Naive thymus-derived CD4-positive, alpha-beta T cell (primary cell): ENCODE results near the gene SLC38A2. TPM values are rescaled to one million over a fixed set of nuclear protein-coding genes. Genes with fewer than 3 reads are reported as not detected.

Experiments
- ATAC-seq: fragments of 150-1000 bp; cut with Tn5 transposase; 2 replicates; pipeline ENCODE4 v1.10.0; 2021; ENCODE audit warnings: mild to moderate bottlenecking, moderate library complexity
- CTCF ChIA-PET: fragments of 350-600 bp; sonication (Branson Sonifier 250); formaldehyde crosslinking; loops from one replicate; lab custom pipeline; 2021; ENCODE audit warnings: antibody characterized with exemption; lab: Charles Lee
- POLR2A ChIA-PET: fragments of 350-600 bp; sonication (Branson Sonifier 250); formaldehyde crosslinking; loops from one replicate; lab custom pipeline; 2021; ENCODE audit warnings: antibody characterized with exemption, inconsistent platforms; lab: Charles Lee
- DNase-seq, 9 donors: peaks; one replicate each; pipeline versions ENCODE4 v3.0.0 to v3.0.0-alpha.2; 2020 to 2022; ENCODE audit warnings: mixed read lengths in 1 of 9
- H3K27ac ChIP-seq: one replicate; pipeline ENCODE4 v1.7.0; 2013; ENCODE audit warnings: mild to moderate bottlenecking, low read depth, low read length, moderate library complexity
- H3K27me3 ChIP-seq, 2 donors: one replicate each; pipeline ENCODE4 v1.7.0; 2013; ENCODE audit warnings: low read length in 2 of 2, mild to moderate bottlenecking in 2 of 2, moderate library complexity in 2 of 2; ENCODE audit not compliant: control insufficient read depth in 2 of 2, insufficient read depth in 2 of 2
- H3K36me3 ChIP-seq, 3 experiments: 1 replicate in 2 of 3; 2 replicates in 1 of 3; pipeline ENCODE4 v1.7.0; 2013; ENCODE audit warnings: low read length in 3 of 3, mild to moderate bottlenecking in 3 of 3, moderate library complexity in 1 of 3; ENCODE audit not compliant: insufficient read depth in 3 of 3, control insufficient read depth in 2 of 3
- H3K4me1 ChIP-seq, 2 donors: one replicate each; pipeline ENCODE4 v1.7.0; 2013; ENCODE audit warnings: low read length in 2 of 2, mild to moderate bottlenecking in 2 of 2, moderate library complexity in 1 of 2; ENCODE audit not compliant: control insufficient read depth in 2 of 2, insufficient read depth in 2 of 2
- H3K4me3 ChIP-seq: 2 replicates; pipeline ENCODE4 v1.7.0; 2013; ENCODE audit warnings: mild to moderate bottlenecking, low read length
- H3K9me3 ChIP-seq, 3 experiments: 1 replicate in 2 of 3; 2 replicates in 1 of 3; pipeline ENCODE4 v1.7.0; 2013; ENCODE audit warnings: low read length in 3 of 3; ENCODE audit not compliant: control insufficient read depth in 2 of 3
- H3K27ac Mint-ChIP-seq, 9 donors: one replicate each; pipeline ENCODE4 v1.8.0; 2020 to 2022; ENCODE audit warnings: mixed read lengths in 9 of 9, mild to moderate bottlenecking in 8 of 9, moderate library complexity in 5 of 9, inconsistent platforms in 2 of 9
- H3K27me3 Mint-ChIP-seq, 5 donors: one replicate each; pipeline ENCODE4 v1.8.0; 2021 to 2022; ENCODE audit warnings: mixed read lengths in 5 of 5, mild to moderate bottlenecking in 1 of 5
- H3K36me3 Mint-ChIP-seq, 5 donors: one replicate each; pipeline ENCODE4 v1.8.0; 2020 to 2022; ENCODE audit warnings: mixed read lengths in 5 of 5, mild to moderate bottlenecking in 3 of 5, inconsistent platforms in 1 of 5
- H3K4me1 Mint-ChIP-seq, 7 donors: one replicate each; pipeline ENCODE4 v1.8.0; 2020 to 2022; ENCODE audit warnings: mixed read lengths in 7 of 7, mild to moderate bottlenecking in 3 of 7, inconsistent platforms in 1 of 7
- H3K4me3 Mint-ChIP-seq, 10 donors: one replicate each; pipeline ENCODE4 v1.8.0; 2020 to 2022; ENCODE audit warnings: mild to moderate bottlenecking in 10 of 10, mixed read lengths in 10 of 10, moderate library complexity in 6 of 10, inconsistent platforms in 2 of 10
- H3K9me3 Mint-ChIP-seq, 11 donors: one replicate each; pipeline ENCODE4 v1.8.0; 2020 to 2022; ENCODE audit warnings: mixed read lengths in 11 of 11, mild to moderate bottlenecking in 4 of 11, inconsistent platforms in 1 of 11, moderate library complexity in 1 of 11
- intact Hi-C, 2 donors: fragments of 100-400 bp; cut with micrococcal nuclease; formaldehyde crosslinking; loops; one replicate each; pipeline ENCODE4 v1.15.1; 2023
- polyA plus RNA-seq, 2 donors: library from polyadenylated mRNA; unstranded; fragments of 300-500 nt; fragmentation: Illumina TruSeq; gene quantifications; one replicate each; pipeline ENCODE4 v1.2.3, GENCODE V29; 2021
- total RNA-seq, 6 experiments: library from RNA in 5 of 6; stranded (reverse) in 5 of 6; gene quantifications; 1 replicate in 5 of 6; 2 replicates in 1 of 6; pipeline ENCODE4 v1.2.3 and lab custom pipeline; 2021 to 2026

The SLC38A2 gene
- total and polyA plus RNA-seq, 7 experiments from 2014 or later = 61.5 to 269 (median 172) TPM

GRCh38 chr12:46404733-46405132 is 32.2 kb upstream of the SLC38A2 start:
- no peak overlapping the region for H3K27ac ChIP-seq
- Mint-ChIP-seq H3K4me3 (no peak overlapping the region), H3K4me1 (peaks cover 20 to 70% (median 49%) of the 10 kb centered on the region in 7 donors), H3K36me3 (peaks cover 0 to 36% (median 8%) of the 10 kb centered on the region in 5 donors), H3K27me3 (no peaks in the 10 kb centered on the region), H3K9me3 (peaks cover 0 to 11% (median 3%) of the 10 kb centered on the region in 11 donors), H3K27ac (no peak overlapping the region)
- ChIA-PET POLR2A (interaction anchor here (0.5 to 1.1 kb wide), 2 partner anchors 79 to 185 kb away, joined by 3 to 4 read pairs; no protein-coding TSS in a partner anchor), CTCF (no interaction called here)
- DNase-seq (no peak), ATAC-seq (no peak)
- H3K4me3 ChIP-seq = no peak overlapping the region
- no peaks in the 10 kb centered on the region for H3K9me3 ChIP-seq
- intact Hi-C loops = loop anchor here in 1 of 2 donors (5.0 kb wide), 1 partner anchor 53 kb away; no protein-coding TSS in a partner anchor
- peaks cover 0 to 11% of the 10 kb centered on the region in 2 donors for H3K4me1 ChIP-seq
- no peaks in the 10 kb centered on the region for H3K27me3 ChIP-seq
- no peaks in the 10 kb centered on the region for H3K36me3 ChIP-seq

GRCh38 chr12:46404225-46404631 is 31.7 kb upstream of the SLC38A2 start:
- ChIA-PET POLR2A (interaction anchor here (1.1 kb wide), 1 partner anchor 185 kb away, joined by 4 read pairs; no protein-coding TSS in a partner anchor), CTCF (no interaction called here)
- Histone ChIP-seq H3K27me3 (no peaks in the 10 kb centered on the region), H3K27ac (no peak overlapping the region), H3K9me3 (no peaks in the 10 kb centered on the region), H3K36me3 (no peaks in the 10 kb centered on the region), H3K4me1 (peaks cover 0 to 11% of the 10 kb centered on the region in 2 donors), H3K4me3 (no peak overlapping the region)
- peak overlapping the region in 1 of 9 donors; percentile 40 for H3K27ac Mint-ChIP-seq
- peak overlapping the region in 1 of 10 donors; percentile 7 for H3K4me3 Mint-ChIP-seq
- H3K36me3 Mint-ChIP-seq = peaks cover 0 to 39% (median 8%) of the 10 kb centered on the region in 5 donors
- ATAC-seq (no peak), DNase-seq (no peak)
- no peaks in the 10 kb centered on the region for H3K27me3 Mint-ChIP-seq
- peaks cover 23 to 75% (median 54%) of the 10 kb centered on the region in 7 donors for H3K4me1 Mint-ChIP-seq
- peaks cover 0 to 15% (median 8%) of the 10 kb centered on the region in 11 donors for H3K9me3 Mint-ChIP-seq
- intact Hi-C loops = loop anchor here in 1 of 2 donors (5.0 kb wide), 1 partner anchor 53 kb away; no protein-coding TSS in a partner anchor

GRCh38 chr12:46403719-46404070 is 31.1 kb upstream of the SLC38A2 start:
- H3K4me3 Mint-ChIP-seq = peak overlapping the region in 1 of 10 donors; percentile 7
- peak overlapping the region in 1 of 9 donors; percentile 34 for H3K27ac Mint-ChIP-seq
- Histone ChIP-seq H3K27me3 (no peaks in the 10 kb centered on the region), H3K4me1 (peaks cover 0 to 11% of the 10 kb centered on the region in 2 donors), H3K4me3 (no peak overlapping the region), H3K9me3 (no peaks in the 10 kb centered on the region), H3K27ac (no peak overlapping the region), H3K36me3 (no peaks in the 10 kb centered on the region)
- ATAC-seq (no peak), DNase-seq (no peak)
- POLR2A ChIA-PET = interaction anchor here (1.1 kb wide), 1 partner anchor 184 kb away, joined by 4 read pairs; no protein-coding TSS in a partner anchor
- H3K36me3 Mint-ChIP-seq = peaks cover 0 to 43% (median 6%) of the 10 kb centered on the region in 5 donors
- no peaks in the 10 kb centered on the region for H3K27me3 Mint-ChIP-seq
- intact Hi-C loops = loop anchor here in 1 of 2 donors (5.0 kb wide), 1 partner anchor 54 kb away; no protein-coding TSS in a partner anchor
- H3K9me3 Mint-ChIP-seq = peaks cover 0 to 16% (median 8%) of the 10 kb centered on the region in 11 donors
- CTCF ChIA-PET = interaction anchor here (1.3 kb wide), 1 partner anchor 13 kb away, joined by 7 read pairs; no protein-coding TSS in a partner anchor
- peaks cover 27 to 80% (median 59%) of the 10 kb centered on the region in 7 donors for H3K4me1 Mint-ChIP-seq

- Mint-ChIP-seq H3K4me1 (peaks cover 28 to 84% (median 65%) of the 10 kb centered on the region in 7 donors), H3K27me3 (no peaks in the 10 kb centered on the region), H3K4me3 (peak overlapping the region in 3 of 10 donors; percentile 1 to 20 (median 10)), H3K36me3 (peaks cover 0 to 48% (median 6%) of the 10 kb centered on the region in 5 donors), H3K27ac (peak overlapping the region in 3 of 9 donors; percentile 3 to 10 (median 5)), H3K9me3 (peaks cover 0 to 21% (median 8%) of the 10 kb centered on the region in 11 donors)
- no peak for DNase-seq
- ChIA-PET POLR2A (no interaction called here), CTCF (interaction anchor here (1.3 kb wide), 1 partner anchor 13 kb away, joined by 7 read pairs; no protein-coding TSS in a partner anchor)
- ATAC-seq = no peak
- Histone ChIP-seq H3K27me3 (no peaks in the 10 kb centered on the region), H3K27ac (no peak overlapping the region), H3K4me1 (peaks cover 0 to 11% of the 10 kb centered on the region in 2 donors), H3K4me3 (no peak overlapping the region), H3K9me3 (no peaks in the 10 kb centered on the region), H3K36me3 (no peaks in the 10 kb centered on the region)
- intact Hi-C loops = loop anchor here in 1 of 2 donors (5.0 kb wide), 1 partner anchor 54 kb away; no protein-coding TSS in a partner anchor
Observed at GRCh38 chr12:46402941-46403718, 30.6 kb upstream of the SLC38A2 start.

- no peaks in the 10 kb centered on the region for H3K36me3 ChIP-seq
- DNase-seq (no peak), ATAC-seq (no peak)
- no peaks in the 10 kb centered on the region for H3K9me3 ChIP-seq
- ChIA-PET POLR2A (no interaction called here), CTCF (interaction anchor here (1.3 kb wide), 1 partner anchor 12 kb away, joined by 7 read pairs; no protein-coding TSS in a partner anchor)
- H3K27me3 ChIP-seq = no peaks in the 10 kb centered on the region
- no peak overlapping the region for H3K27ac ChIP-seq
- H3K9me3 Mint-ChIP-seq = peaks cover 0 to 21% (median 9%) of the 10 kb centered on the region in 11 donors
- peaks cover 28 to 78% (median 67%) of the 10 kb centered on the region in 7 donors for H3K4me1 Mint-ChIP-seq
- intact Hi-C loops = loop anchor here in 1 of 2 donors (5.0 kb wide), 1 partner anchor 55 kb away; no protein-coding TSS in a partner anchor
- peaks cover 0 to 11% of the 10 kb centered on the region in 2 donors for H3K4me1 ChIP-seq
- H3K4me3 ChIP-seq = no peak overlapping the region
- H3K4me3 Mint-ChIP-seq = no peak overlapping the region
- no peaks in the 10 kb centered on the region for H3K27me3 Mint-ChIP-seq
- H3K36me3 Mint-ChIP-seq = peaks cover 0 to 52% (median 6%) of the 10 kb centered on the region in 5 donors
- peak overlapping the region in 1 of 9 donors; percentile 10 for H3K27ac Mint-ChIP-seq
Observed at GRCh38 chr12:46402451-46402850, 29.9 kb upstream of the SLC38A2 start.

GRCh38 chr12:46401662-46402061 is 29.1 kb upstream of the SLC38A2 start:
- POLR2A ChIA-PET = no interaction called here
- H3K9me3 Mint-ChIP-seq = peaks cover 0 to 21% (median 9%) of the 10 kb centered on the region in 11 donors
- ATAC-seq = no peak
- H3K4me1 Mint-ChIP-seq = peaks cover 28 to 76% (median 67%) of the 10 kb centered on the region in 7 donors
- no peak overlapping the region for H3K4me3 ChIP-seq
- intact Hi-C loops = loop anchor here in 1 of 2 donors (5.0 kb wide), 1 partner anchor 56 kb away; no protein-coding TSS in a partner anchor
- no peaks in the 10 kb centered on the region for H3K36me3 ChIP-seq
- CTCF ChIA-PET = interaction anchor here (0.6 kb wide), 1 partner anchor 1396 kb away, joined by 4 read pairs; no protein-coding TSS in a partner anchor
- no peaks in the 10 kb centered on the region for H3K27me3 ChIP-seq
- no peaks in the 10 kb centered on the region for H3K27me3 Mint-ChIP-seq
- peak overlapping the region in 1 of 9 donors; percentile 32 for H3K27ac Mint-ChIP-seq
- H3K4me1 ChIP-seq = peaks cover 0 to 11% of the 10 kb centered on the region in 2 donors
- no peaks in the 10 kb centered on the region for H3K9me3 ChIP-seq
- peaks cover 0 to 51% (median 9%) of the 10 kb centered on the region in 5 donors for H3K36me3 Mint-ChIP-seq
- no peak overlapping the region for H3K4me3 Mint-ChIP-seq
- no peak for DNase-seq
- no peak overlapping the region for H3K27ac ChIP-seq
